MM.1S (cell line): ENCODE results near the gene SLCO2B1.

Experiments
- DNase-seq: peaks from one replicate; pipeline ENCODE4 v3.0.0-alpha.2; 2015
- H2AFZ ChIP-seq: fragments of 300-600 bp; sonication (generic); 2 replicates; pipeline ENCODE4 v1.6.0; 2016; ENCODE audit warnings: antibody characterized with exemption, low read length
- H3F3A ChIP-seq: fragments of 300-600 bp; sonication (generic); 2 replicates; pipeline ENCODE4 v1.6.1; 2016; ENCODE audit warnings: mild to moderate bottlenecking, antibody characterized with exemption, low read length, moderate library complexity, mixed read lengths; ENCODE audit not compliant: insufficient read depth
- H3K27ac ChIP-seq: fragments of 300-600 bp; sonication (generic); 2 replicates; pipeline ENCODE4 v1.5.1; 2016; ENCODE audit warnings: mild to moderate bottlenecking, low read length
- H3K27me3 ChIP-seq: fragments of 300-600 bp; sonication (generic); replicated peaks from 2 replicates; pipeline ENCODE4 v1.6.0; 2016; ENCODE audit warnings: low read length; ENCODE audit not compliant: insufficient read depth
- H3K36me3 ChIP-seq: fragments of 300-600 bp; sonication (generic); replicated peaks from 2 replicates; pipeline ENCODE4 v1.6.1; 2016; ENCODE audit warnings: mild to moderate bottlenecking, low read length, mixed read lengths; ENCODE audit not compliant: insufficient read depth
- H3K4me1 ChIP-seq: fragments of 300-600 bp; sonication (generic); 2 replicates; pipeline ENCODE4 v1.6.1; 2016; ENCODE audit warnings: low read length, mixed read lengths
- H3K4me2 ChIP-seq: fragments of 300-600 bp; sonication (generic); 2 replicates; pipeline ENCODE4 v1.6.0; 2016; ENCODE audit warnings: low read depth, low read length
- H3K4me3 ChIP-seq: fragments of 300-600 bp; sonication (generic); 2 replicates; pipeline ENCODE4 v1.5.1; 2016; ENCODE audit warnings: low read length, mixed read lengths
- H3K79me2 ChIP-seq: fragments of 300-600 bp; sonication (generic); 2 replicates; pipeline ENCODE4 v1.6.1; 2016; ENCODE audit warnings: mixed run types, low read length, mixed read lengths
- H3K9ac ChIP-seq: fragments of 300-600 bp; sonication (generic); 2 replicates; pipeline ENCODE4 v1.6.1; 2016; ENCODE audit warnings: low read length, mixed read lengths
- H3K9me2 ChIP-seq: fragments of 300-600 bp; sonication (generic); replicated peaks from 2 replicates; pipeline ENCODE4 v1.6.1; 2016; ENCODE audit warnings: mild to moderate bottlenecking, low read length, mixed read lengths; ENCODE audit not compliant: insufficient read depth
- H3K9me3 ChIP-seq: fragments of 300-600 bp; sonication (generic); replicated peaks from 2 replicates; pipeline ENCODE4 v1.6.1; 2016; ENCODE audit warnings: mild to moderate bottlenecking, low read length, mixed read lengths; ENCODE audit not compliant: insufficient read depth
- H4K20me1 ChIP-seq: fragments of 300-600 bp; sonication (generic); 2 replicates; pipeline ENCODE4 v1.6.1; 2016; ENCODE audit warnings: mild to moderate bottlenecking, low read length, moderate library complexity, mixed read lengths; ENCODE audit not compliant: insufficient read depth
- EZH2 ChIP-seq: fragments of 300-600 bp; sonication (generic); optimal IDR thresholded peaks from 2 replicates; pipeline ENCODE3; 2017; ENCODE audit warnings: low read depth, mild to moderate bottlenecking, antibody characterized with exemption, low read length, mixed read lengths
- EZH2phosphoT487 ChIP-seq: fragments of 300-600 bp; sonication (generic); IDR thresholded peaks from 2 replicates; pipeline ENCODE4 v1.6.1; 2018; ENCODE audit warnings: antibody characterized with exemption, low read length
- TF ChIP-seq, protein P1 (sequence below): fragments of 300-600 bp; sonication (generic); IDR thresholded peaks from 2 replicates; pipeline ENCODE4 v1.5.1; 2016; ENCODE audit warnings: antibody characterized with exemption, low read length, mixed read lengths

The SLCO2B1 gene

DNA sequence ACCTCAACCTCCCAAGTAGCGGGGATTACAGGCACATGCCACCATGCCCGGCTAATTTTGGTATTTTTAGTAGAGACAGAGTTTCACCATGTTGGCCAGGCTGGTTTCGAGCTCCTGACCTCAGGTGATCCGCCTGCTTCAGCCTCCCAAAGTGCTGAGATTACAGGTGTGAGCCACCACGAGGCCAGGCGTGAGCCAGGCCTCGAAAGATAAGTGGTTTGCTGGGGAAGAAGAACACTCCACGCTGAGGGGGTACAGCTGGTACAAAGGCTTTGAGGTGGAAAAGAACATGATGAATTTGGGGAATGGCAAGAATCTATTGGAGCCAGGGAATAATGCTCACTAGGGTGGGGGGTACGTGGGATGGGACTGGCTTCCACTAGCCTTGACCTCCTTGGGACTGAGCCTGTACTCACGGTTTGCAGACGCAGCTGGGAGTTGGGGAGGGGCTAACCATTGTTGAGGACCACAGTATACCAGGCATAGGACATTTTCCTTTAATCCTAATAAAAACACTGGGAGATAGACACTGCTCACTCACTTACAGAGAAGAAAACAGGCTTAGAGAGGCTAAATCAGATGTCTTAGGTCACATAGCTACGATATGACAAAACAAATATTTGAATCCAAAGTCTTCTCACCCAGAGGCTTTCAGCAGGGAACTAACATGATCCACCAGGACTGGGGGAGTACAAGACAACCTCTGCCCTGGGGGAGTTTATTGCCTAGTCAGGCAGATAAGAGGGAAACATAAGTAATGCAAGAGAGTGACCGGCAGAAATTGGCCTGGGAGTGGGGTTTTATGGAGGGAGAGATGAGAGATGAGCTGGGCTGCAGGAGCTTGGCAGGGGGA is 4.9 kb downstream of the SLCO2B1 start:
- no peak overlapping the region for H3K27ac ChIP-seq
- no peak overlapping the region for H3K4me2 ChIP-seq
- no peaks in the 10 kb centered on the region for H3K27me3 ChIP-seq
- H3K9me3 ChIP-seq = no peaks in the 10 kb centered on the region
- no peak overlapping the region for H3K9ac ChIP-seq
- DNase-seq = no peak
- H3K36me3 ChIP-seq = no peaks in the 10 kb centered on the region
- H3F3A ChIP-seq = no peaks in the 10 kb centered on the region
- H2AFZ ChIP-seq = no peak overlapping the region
- H4K20me1 ChIP-seq = no peaks in the 10 kb centered on the region
- TF ChIP-seq EZH2 (no peak), EZH2phosphoT487 (no peak)
- TF ChIP-seq, protein P1, sequence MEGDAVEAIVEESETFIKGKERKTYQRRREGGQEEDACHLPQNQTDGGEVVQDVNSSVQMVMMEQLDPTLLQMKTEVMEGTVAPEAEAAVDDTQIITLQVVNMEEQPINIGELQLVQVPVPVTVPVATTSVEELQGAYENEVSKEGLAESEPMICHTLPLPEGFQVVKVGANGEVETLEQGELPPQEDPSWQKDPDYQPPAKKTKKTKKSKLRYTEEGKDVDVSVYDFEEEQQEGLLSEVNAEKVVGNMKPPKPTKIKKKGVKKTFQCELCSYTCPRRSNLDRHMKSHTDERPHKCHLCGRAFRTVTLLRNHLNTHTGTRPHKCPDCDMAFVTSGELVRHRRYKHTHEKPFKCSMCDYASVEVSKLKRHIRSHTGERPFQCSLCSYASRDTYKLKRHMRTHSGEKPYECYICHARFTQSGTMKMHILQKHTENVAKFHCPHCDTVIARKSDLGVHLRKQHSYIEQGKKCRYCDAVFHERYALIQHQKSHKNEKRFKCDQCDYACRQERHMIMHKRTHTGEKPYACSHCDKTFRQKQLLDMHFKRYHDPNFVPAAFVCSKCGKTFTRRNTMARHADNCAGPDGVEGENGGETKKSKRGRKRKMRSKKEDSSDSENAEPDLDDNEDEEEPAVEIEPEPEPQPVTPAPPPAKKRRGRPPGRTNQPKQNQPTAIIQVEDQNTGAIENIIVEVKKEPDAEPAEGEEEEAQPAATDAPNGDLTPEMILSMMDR = no peak
- H3K4me3 ChIP-seq = no peak overlapping the region
- no peaks in the 10 kb centered on the region for H3K9me2 ChIP-seq
- H3K4me1 ChIP-seq = no peaks in the 10 kb centered on the region
- H3K79me2 ChIP-seq = no peaks in the 10 kb centered on the region

- Histone ChIP-seq H3K4me3 (no peak overlapping the region), H3K9me2 (no peaks in the 10 kb centered on the region), H3K79me2 (no peaks in the 10 kb centered on the region), H3F3A (no peaks in the 10 kb centered on the region), H4K20me1 (no peaks in the 10 kb centered on the region), H3K27me3 (no peaks in the 10 kb centered on the region), H2AFZ (no peak overlapping the region), H3K36me3 (no peaks in the 10 kb centered on the region), H3K9me3 (no peaks in the 10 kb centered on the region), H3K27ac (no peak overlapping the region), H3K4me2 (no peak overlapping the region), H3K9ac (no peak overlapping the region), H3K4me1 (no peaks in the 10 kb centered on the region)
- no peak for DNase-seq
- TF ChIP-seq EZH2 (no peak), EZH2phosphoT487 (no peak)
- TF ChIP-seq, protein P1 = no peak
These were observed 7.3 kb downstream of the SLCO2B1 start for GRCh38 chr11:75158241-75158640.

GRCh38 chr11:75158696-75159150 is 7.8 kb downstream of the SLCO2B1 start:
- Histone ChIP-seq H3K9me3 (no peaks in the 10 kb centered on the region), H3F3A (no peaks in the 10 kb centered on the region), H3K4me1 (no peaks in the 10 kb centered on the region), H4K20me1 (no peaks in the 10 kb centered on the region), H3K36me3 (no peaks in the 10 kb centered on the region), H3K27ac (no peak overlapping the region), H3K4me3 (no peak overlapping the region), H3K79me2 (no peaks in the 10 kb centered on the region), H3K9me2 (no peaks in the 10 kb centered on the region), H3K9ac (no peak overlapping the region), H3K4me2 (no peak overlapping the region), H2AFZ (no peak overlapping the region), H3K27me3 (no peaks in the 10 kb centered on the region)
- no peak for DNase-seq
- TF ChIP-seq EZH2 (no peak), EZH2phosphoT487 (no peak)
- TF ChIP-seq, protein P1 = no peak
